SU-DHL-6 (cell line): ENCODE measurements around the gene U2AF1L4.

Source experiments
- H2AFZ ChIP-seq: fragments of 200-600 bp; sonication (generic); 2 replicates; pipeline ENCODE4 v1.6.1; 2014; ENCODE audit warnings: low read depth, mild to moderate bottlenecking, moderate library complexity, mixed read lengths, antibody characterized with exemption, low read length; ENCODE audit not compliant: severe bottlenecking
- H3F3A ChIP-seq: fragments of 200-600 bp; shearing (Covaris generic); 2 replicates; pipeline ENCODE4 v1.6.0; 2016; ENCODE audit warnings: antibody characterized with exemption, mild to moderate bottlenecking; ENCODE audit not compliant: insufficient read depth
- H3K27ac ChIP-seq: fragments of 200-600 bp; sonication (generic); 2 replicates; pipeline ENCODE4 v1.5.1; 2016; ENCODE audit warnings: low read depth, mild to moderate bottlenecking, low read length, moderate library complexity, mixed read lengths
- H3K27me3 ChIP-seq: fragments of 200-600 bp; sonication (generic), shearing (Covaris generic); 2 replicates; pipeline ENCODE4 v1.6.0; 2014; ENCODE audit warnings: mild to moderate bottlenecking, low read length
- H3K36me3 ChIP-seq: fragments of 200-600 bp; sonication (generic); 2 replicates; pipeline ENCODE4 v1.6.1; 2014; ENCODE audit warnings: mild to moderate bottlenecking, low read length, mixed read lengths
- H3K4me2 ChIP-seq: fragments of 300-600, 200-600 bp; shearing (Covaris generic), sonication (generic); 2 replicates; pipeline ENCODE4 v1.6.0; 2014; ENCODE audit warnings: low read length, low read depth, mild to moderate bottlenecking; ENCODE audit not compliant: poor library complexity, severe bottlenecking
- H3K4me3 ChIP-seq: fragments of 200-600 bp; sonication (generic); 2 replicates; pipeline ENCODE4 v1.5.1; 2014; ENCODE audit warnings: antibody characterized with exemption, low read length, mild to moderate bottlenecking, mixed read lengths; ENCODE audit not compliant: insufficient read depth, poor library complexity, severe bottlenecking
- H3K79me2 ChIP-seq: fragments of 200-600 bp; sonication (generic); 2 replicates; pipeline ENCODE4 v1.6.1; 2014; ENCODE audit warnings: mild to moderate bottlenecking, low read length, moderate library complexity; ENCODE audit not compliant: insufficient read depth
- H3K9ac ChIP-seq: fragments of 200-600 bp; sonication (generic); 2 replicates; pipeline ENCODE4 v1.7.0; 2014; ENCODE audit warnings: mild to moderate bottlenecking, low read length
- H3K9me2 ChIP-seq: fragments of 200-600 bp; sonication (generic); replicated peaks from 2 replicates; pipeline ENCODE4 v1.6.1; 2014; ENCODE audit warnings: low read length; ENCODE audit not compliant: insufficient read depth
- H3K9me3 ChIP-seq: fragments of 200-600 bp; sonication (generic); 2 replicates; pipeline ENCODE4 v1.6.1; 2014; ENCODE audit warnings: low read length, mixed read lengths; ENCODE audit not compliant: insufficient read depth
- H4K20me1 ChIP-seq: fragments of 200-600 bp; sonication (generic); 2 replicates; pipeline ENCODE4 v1.6.1; 2014; ENCODE audit warnings: low read depth, mild to moderate bottlenecking, antibody characterized with exemption, low read length, moderate library complexity, mixed read lengths
- EZH2phosphoT487 ChIP-seq: fragments of 200-600 bp; sonication (generic), shearing (Covaris generic); conservative IDR thresholded peaks from 2 replicates; pipeline ENCODE4 v1.6.1; 2018; ENCODE audit warnings: mild to moderate bottlenecking, antibody characterized with exemption, low read length, moderate library complexity, mixed read lengths
- TF ChIP-seq, protein P1 (sequence below): fragments of 200-600 bp; sonication (generic); IDR thresholded peaks from one replicate; pipeline ENCODE4 v1.5.1; 2017; ENCODE audit warnings: antibody characterized with exemption, mild to moderate bottlenecking, low read length, moderate library complexity; ENCODE audit not compliant: insufficient read depth, poor library complexity, severe bottlenecking

The U2AF1L4 gene

DNA sequence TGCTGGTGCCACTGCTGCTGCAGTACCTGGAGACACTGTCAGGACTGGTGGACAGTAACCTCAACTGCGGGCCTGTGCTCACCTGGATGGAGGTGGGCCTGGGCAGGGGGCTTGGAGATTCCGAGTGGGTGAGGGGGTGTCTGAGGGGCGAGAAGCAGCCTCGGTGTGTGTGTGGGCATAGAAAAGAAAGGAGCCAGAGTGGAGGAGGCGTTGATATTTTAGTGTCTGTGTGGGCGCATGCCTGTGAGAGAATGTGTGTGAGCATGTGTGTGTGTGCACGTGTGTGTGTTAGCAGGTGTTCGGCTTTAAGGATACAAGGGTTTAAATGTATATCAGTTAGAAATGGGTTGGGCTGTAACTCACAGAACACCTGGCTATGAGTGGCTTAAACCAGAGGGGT, 33.8 kb upstream of the U2AF1L4 start:
- Histone ChIP-seq H3K9ac (no peak overlapping the region), H3K36me3 (no peaks in the 10 kb centered on the region)

DNA sequence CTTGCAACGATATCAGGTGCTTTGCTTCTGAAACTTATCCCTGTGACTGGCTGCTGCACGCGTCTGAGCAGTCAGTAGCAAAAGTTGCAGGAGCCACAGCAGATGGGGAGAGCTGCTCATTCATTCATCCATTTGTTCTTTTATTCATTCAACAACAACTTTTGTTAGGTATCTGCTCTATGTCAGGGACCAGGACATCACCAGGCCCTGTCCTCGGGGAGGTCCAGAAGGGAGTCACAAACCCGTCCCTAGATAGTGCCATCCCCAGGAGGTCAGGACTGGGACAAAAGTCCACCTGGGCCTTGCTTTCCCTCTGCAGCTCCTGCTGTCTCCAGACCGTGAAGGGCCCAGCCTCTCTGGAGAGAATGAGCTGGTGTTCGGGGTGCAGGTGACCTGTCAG, 32.7 kb upstream of the U2AF1L4 start:
- TF ChIP-seq EZH2phosphoT487 = no peak
- TF ChIP-seq, protein P1, sequence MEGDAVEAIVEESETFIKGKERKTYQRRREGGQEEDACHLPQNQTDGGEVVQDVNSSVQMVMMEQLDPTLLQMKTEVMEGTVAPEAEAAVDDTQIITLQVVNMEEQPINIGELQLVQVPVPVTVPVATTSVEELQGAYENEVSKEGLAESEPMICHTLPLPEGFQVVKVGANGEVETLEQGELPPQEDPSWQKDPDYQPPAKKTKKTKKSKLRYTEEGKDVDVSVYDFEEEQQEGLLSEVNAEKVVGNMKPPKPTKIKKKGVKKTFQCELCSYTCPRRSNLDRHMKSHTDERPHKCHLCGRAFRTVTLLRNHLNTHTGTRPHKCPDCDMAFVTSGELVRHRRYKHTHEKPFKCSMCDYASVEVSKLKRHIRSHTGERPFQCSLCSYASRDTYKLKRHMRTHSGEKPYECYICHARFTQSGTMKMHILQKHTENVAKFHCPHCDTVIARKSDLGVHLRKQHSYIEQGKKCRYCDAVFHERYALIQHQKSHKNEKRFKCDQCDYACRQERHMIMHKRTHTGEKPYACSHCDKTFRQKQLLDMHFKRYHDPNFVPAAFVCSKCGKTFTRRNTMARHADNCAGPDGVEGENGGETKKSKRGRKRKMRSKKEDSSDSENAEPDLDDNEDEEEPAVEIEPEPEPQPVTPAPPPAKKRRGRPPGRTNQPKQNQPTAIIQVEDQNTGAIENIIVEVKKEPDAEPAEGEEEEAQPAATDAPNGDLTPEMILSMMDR = no peak
- no peak overlapping the region for H3K9ac ChIP-seq
- H4K20me1 ChIP-seq = no peaks in the 10 kb centered on the region
- H3K79me2 ChIP-seq = no peaks in the 10 kb centered on the region; the same call in 1 of the 2 replicates
- H3K9me2 ChIP-seq = no peaks in the 10 kb centered on the region
- no peak overlapping the region for H3K4me2 ChIP-seq
- peaks cover under 1% of the 10 kb centered on the region; the same call in 1 of the 2 replicates for H3F3A ChIP-seq
- no peak overlapping the region for H2AFZ ChIP-seq
- no peak overlapping the region for H3K27ac ChIP-seq
- no peaks in the 10 kb centered on the region for H3K36me3 ChIP-seq
- H3K27me3 ChIP-seq = no peaks in the 10 kb centered on the region
- no peak overlapping the region for H3K4me3 ChIP-seq
- no peaks in the 10 kb centered on the region for H3K9me3 ChIP-seq

More for the DNA sequence above, 33.8 kb upstream of the U2AF1L4 start:
- no peak overlapping the region for H3K27ac ChIP-seq
- H3K27me3 ChIP-seq = no peaks in the 10 kb centered on the region
- H2AFZ ChIP-seq = no peak overlapping the region
- no peaks in the 10 kb centered on the region for H3K9me3 ChIP-seq
- H3K9me2 ChIP-seq = no peaks in the 10 kb centered on the region
- H3K4me3 ChIP-seq = no peak overlapping the region
- TF ChIP-seq EZH2phosphoT487 = no peak
- TF ChIP-seq, protein P1 = no peak
- H3F3A ChIP-seq = no peaks in the 10 kb centered on the region; the same call in 1 of the 2 replicates
- H4K20me1 ChIP-seq = no peaks in the 10 kb centered on the region
- H3K4me2 ChIP-seq = no peak overlapping the region
- no peaks in the 10 kb centered on the region; the same call in 1 of the 2 replicates for H3K79me2 ChIP-seq

DNA sequence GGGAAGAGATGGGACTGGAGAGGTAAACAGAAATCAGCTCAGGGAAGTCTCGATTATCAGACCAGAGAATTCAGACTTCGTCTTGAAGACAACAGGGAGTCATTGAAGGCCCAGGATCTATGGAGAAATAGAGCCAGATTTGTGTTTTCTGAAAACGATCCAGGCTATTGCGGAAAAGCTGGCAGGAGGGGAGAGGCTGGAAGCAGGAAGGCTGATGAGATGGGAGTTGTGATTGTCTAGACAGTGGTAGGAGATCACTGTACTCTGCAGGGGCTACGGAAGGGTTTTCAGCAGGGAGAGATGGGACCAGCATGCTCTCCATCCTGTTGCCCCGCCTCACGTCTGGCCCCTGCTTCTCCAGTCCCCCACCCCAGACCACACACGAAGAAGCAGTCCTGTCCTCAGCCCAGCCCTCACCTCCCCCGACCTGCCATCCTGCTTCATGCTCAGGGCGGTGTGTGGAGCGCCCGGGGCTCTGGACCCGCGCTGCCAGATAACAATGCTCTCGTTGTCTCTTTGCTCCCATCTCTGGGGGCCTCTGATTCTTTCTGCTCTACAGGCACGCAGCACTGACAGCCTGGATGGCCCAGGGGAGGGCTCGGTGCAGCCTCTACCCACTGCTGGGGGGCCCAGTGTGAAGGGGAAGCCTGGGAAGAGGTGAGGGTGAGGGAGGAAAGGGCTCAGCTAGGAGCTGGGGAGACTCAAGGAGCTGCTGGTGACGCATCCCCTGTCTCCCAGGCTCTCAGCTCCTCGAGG, 32.0 kb upstream of the U2AF1L4 start:
- Histone ChIP-seq H3K9me3 (no peaks in the 10 kb centered on the region), H2AFZ (no peak overlapping the region), H3K36me3 (no peaks in the 10 kb centered on the region), H3F3A (peaks cover 3% of the 10 kb centered on the region; the same call in 1 of the 2 replicates), H3K4me3 (no peak overlapping the region), H4K20me1 (no peaks in the 10 kb centered on the region), H3K9me2 (no peaks in the 10 kb centered on the region), H3K27ac (no peak overlapping the region), H3K4me2 (no peak overlapping the region), H3K9ac (peak overlapping the region; percentile 74; the same call in 1 of the 2 replicates), H3K79me2 (no peaks in the 10 kb centered on the region; the same call in 1 of the 2 replicates), H3K27me3 (no peaks in the 10 kb centered on the region)
- TF ChIP-seq, protein P1 = no peak
- TF ChIP-seq EZH2phosphoT487 = no peak
